ENCODE measurements around the gene ZBTB16. TPM values are rescaled to one million over a fixed set of nuclear protein-coding genes. Genes with fewer than 3 reads are reported as not detected.

ZBTB16 gene
- total and polyA plus RNA-seq, 2 of the 13 experiments (the other 11 are each of a cell fraction or from before 2014, with no cell fraction given) = not detected

DNA sequence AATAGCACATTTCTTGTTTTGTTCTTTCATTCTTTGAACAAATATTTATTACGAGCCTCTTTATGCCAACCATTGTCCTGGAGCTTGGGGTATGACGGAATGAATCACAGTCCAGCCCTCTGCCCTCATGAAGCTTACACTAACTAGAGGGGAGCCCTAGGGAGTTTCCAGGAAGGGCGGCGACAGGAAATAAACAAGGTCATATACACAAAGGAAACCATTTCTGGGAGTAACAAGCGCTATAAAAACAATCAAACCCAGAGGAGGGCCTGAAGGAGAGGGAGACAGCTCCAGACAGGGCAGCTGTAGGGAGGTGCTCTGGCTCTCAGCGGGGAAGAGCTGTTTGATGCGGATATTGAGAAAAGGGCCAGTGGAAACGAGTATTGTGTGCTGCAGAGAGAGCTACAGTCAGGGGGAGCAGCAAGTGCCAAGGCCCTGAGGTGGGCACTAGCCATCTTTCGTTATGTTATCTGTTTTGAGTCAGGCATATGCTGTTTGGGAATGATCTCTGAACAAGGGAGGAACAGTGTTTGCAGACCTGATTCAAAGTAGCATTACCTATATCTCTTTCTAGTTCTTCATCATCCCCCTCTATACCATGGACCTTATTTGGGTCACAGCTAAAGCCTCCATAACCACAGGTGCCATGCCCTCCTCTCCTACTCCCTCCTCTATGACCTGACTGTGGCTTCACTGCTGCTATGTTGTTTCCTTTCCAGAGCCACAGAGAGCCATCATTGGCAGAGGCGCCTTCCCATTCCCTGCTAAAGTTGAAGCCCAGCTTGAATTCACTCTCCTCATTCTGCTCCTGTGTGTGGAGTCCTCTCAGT is 15.3 kb upstream of the ZBTB16 start:
- Histone ChIP-seq H3K4me2 (ENCODE audit: low read depth, low read length) (no peak overlapping the region), H3K9me3 (ENCODE audit: low read length) (no peaks in the 10 kb centered on the region), H3K4me1 (ENCODE audit: insufficient read depth, low read length) (peaks cover 7% of the 10 kb centered on the region), H3K27ac (ENCODE audit: extremely low read length, insufficient read depth, low read length) (no peak overlapping the region), H3K9ac (ENCODE audit: insufficient read depth, low read depth, low read length) (no peak overlapping the region), H2AFZ (ENCODE audit: low read length) (no peak overlapping the region), H3K36me3 (replicated peaks in 1 of 2; ENCODE audit: control insufficient read depth in 1 of 2, insufficient read depth in 2 of 2, low read length in 2 of 2) (no peaks in the 10 kb centered on the region), H4K20me1 (ENCODE audit: insufficient read depth, low read length) (no peaks in the 10 kb centered on the region), H3K27me3 (ENCODE audit: control insufficient read depth in 1 of 2, insufficient read depth in 2 of 2, low read length in 2 of 2) (peaks cover 0 to 16% of the 10 kb centered on the region in 2 experiments; a peak in 2 of 5 replicates), H3K4me3 (replicated peaks in 1 of 3; ENCODE audit: insufficient read depth in 1 of 3, low read depth in 2 of 3, low read length in 3 of 3) (no peak overlapping the region), H3K79me2 (ENCODE audit: insufficient read depth, low read length) (no peaks in the 10 kb centered on the region)
- BruUV-seq (replicated peaks) = no TSS peak
- WGBS (ENCODE audit: low lambda C conversion rate) = 27% methylated on average over 10 of the region's 10 CpGs
- in situ Hi-C loops (cut with HindIII; ENCODE audit: extremely low pct_ligation_motif_present, low pct_unique_long_range_greater_than_20kb) = no loop called here
- TF ChIP-seq TRAFD1 (CRISPR knock-in tag; IDR thresholded peaks at IDR 0.05; ENCODE audit: borderline replicate concordance) (no peak), NR2F2 (IDR thresholded peaks at IDR 0.05; ENCODE audit: borderline replicate concordance, low read depth) (no peak), TARDBP (CRISPR knock-in tag; IDR thresholded peaks at IDR 0.05) (no peak), FOXA3 (CRISPR knock-in tag; IDR thresholded peaks at IDR 0.05) (no peak), NR3C1 (CRISPR knock-in tag; IDR thresholded peaks at IDR 0.05) (no peak), RBFOX2 (IDR thresholded peaks at IDR 0.05; ENCODE audit: low read depth, low read length) (no peak), TRIM24 (CRISPR knock-in tag; IDR thresholded peaks at IDR 0.05) (no peak), PTBP1 (IDR thresholded peaks at IDR 0.05; ENCODE audit: low read depth, low read length, poor library complexity, severe bottlenecking) (no peak), ZNF326 (CRISPR knock-in tag; IDR thresholded peaks at IDR 0.05; ENCODE audit: borderline replicate concordance) (no peak), MBNL3 (CRISPR knock-in tag; conservative IDR thresholded peaks at IDR 0.05) (no peak), SIX1 (CRISPR knock-in tag; IDR thresholded peaks at IDR 0.05; ENCODE audit: borderline replicate concordance) (no peak), PHF21A (CRISPR knock-in tag; IDR thresholded peaks at IDR 0.05) (no peak), XRCC5 (optimal IDR thresholded peaks at IDR 0.05; ENCODE audit: low read length) (no peak), RAD51 (IDR thresholded peaks at IDR 0.05; ENCODE audit: borderline replicate concordance) (no peak)
- FAIRE-seq = no peak
- CTCF ChIA-PET (ENCODE audit: low intra/inter-chr PET ratio, low total read pairs) = no interaction called here
- intact Hi-C loops (cut with micrococcal nuclease; ENCODE audit: unreplicated experiment) = no loop called here
- no peak for DNase-seq (ENCODE audit: low spot score)
- POLR2A ChIA-PET = no interaction called here
- ATAC-seq = no peak

All from HepG2 (cell line).